IMR-90 (cell line): ENCODE measurements around the gene SLC6A7. TPM values are rescaled to one million over a fixed set of nuclear protein-coding genes. Genes with fewer than 3 reads are reported as not detected.
A peak's percentile ranks its signal among the peaks of the same experiment; 100 is the strongest.

Experiments used
- ATAC-seq: fragments of 200-7000 bp; cut with Tn5 transposase; 2 replicates; pipeline ENCODE4 v1.9.1; 2020; ENCODE audit warnings: low read depth, mild to moderate bottlenecking, moderate library complexity
- BruUV-seq: library from RNA; stranded (reverse); fragments of 400-500 nt; replicated peaks from 2 replicates; lab custom pipeline; 2021; lab: Mats Ljungman, UMichigan
- CTCF ChIA-PET: fragments of 300-600 bp; formaldehyde crosslinking; extraction: SDS; loops from one replicate; lab custom pipeline; 2021; ENCODE audit warnings: antibody characterized with exemption; lab: Yijun Ruan, JAX
- POLR2A ChIA-PET: fragments of 300-600 bp; sonication (Branson Sonifier 250); formaldehyde crosslinking; loops from one replicate; lab custom pipeline; 2022; ENCODE audit warnings: antibody characterized with exemption; ENCODE audit not compliant: unreplicated experiment; lab: Charles Lee
- DNase-seq: peaks from one replicate; pipeline ENCODE4 v3.0.0; 2013
- H2AFZ ChIP-seq: replicated peaks from 2 replicates; pipeline ENCODE3; 2013; ENCODE audit warnings: low read length, mild to moderate bottlenecking; ENCODE audit not compliant: poor library complexity
- H2AK5ac ChIP-seq: 2 replicates; pipeline ENCODE4 v1.6.1; 2013; ENCODE audit warnings: low read depth, low read length, inconsistent platforms
- H2AK9ac ChIP-seq: replicated peaks from 2 replicates; pipeline ENCODE3; 2013; ENCODE audit warnings: mild to moderate bottlenecking, low read depth, low read length, moderate library complexity; ENCODE audit not compliant: poor library complexity
- H2BK120ac ChIP-seq: 2 replicates; pipeline ENCODE4 v1.6.1; 2013; ENCODE audit warnings: low read depth, low read length, inconsistent platforms
- H2BK15ac ChIP-seq: 3 replicates; pipeline ENCODE4 v1.6.1; 2013; ENCODE audit warnings: low read depth, low read length, inconsistent platforms
- H2BK20ac ChIP-seq: 2 replicates; pipeline ENCODE4 v1.6.1; 2013; ENCODE audit warnings: low read depth, mild to moderate bottlenecking, inconsistent platforms, low read length, moderate library complexity
- H2BK5ac ChIP-seq: 2 replicates; pipeline ENCODE4 v1.6.1; 2013; ENCODE audit warnings: mild to moderate bottlenecking, low read depth, low read length, inconsistent platforms; ENCODE audit not compliant: poor library complexity, severe bottlenecking
- H3K14ac ChIP-seq: replicated peaks from 2 replicates; pipeline ENCODE4 v1.6.1; 2013; ENCODE audit warnings: low read depth, low read length, inconsistent platforms
- H3K18ac ChIP-seq: 2 replicates; pipeline ENCODE4 v1.6.1; 2013; ENCODE audit warnings: low read depth, low read length, control low read depth
- H3K23ac ChIP-seq: 2 replicates; pipeline ENCODE4 v1.6.1; 2013; ENCODE audit warnings: low read depth, low read length, inconsistent platforms
- H3K27ac ChIP-seq: 2 replicates; pipeline ENCODE4 v1.5.1; 2013; ENCODE audit warnings: mild to moderate bottlenecking, control low read depth, low read length; ENCODE audit not compliant: insufficient read depth
- H3K27me3 ChIP-seq: 2 replicates; pipeline ENCODE4 v1.6.1; 2013; ENCODE audit warnings: low read length; ENCODE audit not compliant: control insufficient read depth, insufficient read depth
- H3K36me3 ChIP-seq: 2 replicates; pipeline ENCODE4 v1.6.1; 2013; ENCODE audit warnings: low read length, mixed read lengths; ENCODE audit not compliant: control insufficient read depth, insufficient read depth
- H3K4ac ChIP-seq: 2 replicates; pipeline ENCODE4 v1.6.1; 2013; ENCODE audit warnings: low read depth, low read length, inconsistent platforms
- H3K4me1 ChIP-seq: 2 replicates; pipeline ENCODE4 v1.6.1; 2013; ENCODE audit warnings: low read length, mixed read lengths; ENCODE audit not compliant: control insufficient read depth, insufficient read depth
- H3K4me2 ChIP-seq: 2 replicates; pipeline ENCODE4 v1.6.1; 2013; ENCODE audit warnings: low read depth, mild to moderate bottlenecking, control low read depth, low read length, moderate library complexity
- H3K4me3 ChIP-seq: 2 replicates; pipeline ENCODE4 v1.5.1; 2013; ENCODE audit warnings: low read depth, mild to moderate bottlenecking, control low read depth, low read length, moderate library complexity; ENCODE audit not compliant: insufficient read depth
- H3K56ac ChIP-seq: 2 replicates; pipeline ENCODE4 v1.6.1; 2013; ENCODE audit warnings: low read length, inconsistent platforms; ENCODE audit not compliant: insufficient read depth; ENCODE audit errors: extremely low read depth
- H3K79me1 ChIP-seq, 2 experiments: 2 replicates each; pipeline ENCODE4 v1.6.1; 2013; ENCODE audit warnings: low read length in 2 of 2, inconsistent platforms in 1 of 2, low read depth in 1 of 2
- H3K9ac ChIP-seq: 2 replicates; pipeline ENCODE4 v1.6.1; 2013; ENCODE audit warnings: low read depth, low read length, control low read depth
- H3K9me1 ChIP-seq: 2 replicates; pipeline ENCODE4 v1.6.1; 2013; ENCODE audit warnings: low read length, inconsistent platforms; ENCODE audit not compliant: insufficient read depth
- H3K9me3 ChIP-seq: 2 replicates; pipeline ENCODE4 v1.6.1; 2013; ENCODE audit warnings: low read length; ENCODE audit not compliant: control insufficient read depth, insufficient read depth
- H4K20me1 ChIP-seq: 2 replicates; pipeline ENCODE4 v1.6.1; 2013; ENCODE audit warnings: low read length, inconsistent platforms; ENCODE audit not compliant: insufficient read depth
- H4K5ac ChIP-seq: 2 replicates; pipeline ENCODE4 v1.6.1; 2013; ENCODE audit warnings: mild to moderate bottlenecking, low read depth, low read length, control low read depth
- H4K8ac ChIP-seq, 2 experiments: 2 replicates each; pipeline ENCODE4 v1.6.1; 2013; ENCODE audit warnings: low read depth in 2 of 2, low read length in 2 of 2, control low read depth in 1 of 2, inconsistent platforms in 1 of 2
- H4K91ac ChIP-seq: 2 replicates; pipeline ENCODE4 v1.6.1; 2013; ENCODE audit warnings: low read depth, low read length, inconsistent platforms; ENCODE audit not compliant: insufficient read depth
- CEBPB ChIP-seq: IDR thresholded peaks from 2 replicates; pipeline ENCODE4 v1.6.1; 2012; ENCODE audit warnings: low read depth, low read length, improper control_type of control experiment
- CTCF ChIP-seq: conservative IDR thresholded peaks from 2 replicates; pipeline ENCODE4 v1.5.1; 2012; ENCODE audit warnings: mild to moderate bottlenecking, low read depth, low read length, improper control_type of control experiment
- MXI1 ChIP-seq: IDR thresholded peaks from 2 replicates; pipeline ENCODE4 v1.6.1; 2012; ENCODE audit warnings: low read depth, mild to moderate bottlenecking, low read length, moderate library complexity, borderline replicate concordance
- RAD21 ChIP-seq: IDR thresholded peaks from 2 replicates; pipeline ENCODE4 v1.6.1; 2012; ENCODE audit warnings: low read length, improper control_type of control experiment
- WGBS, 2 experiments: methylation state at CpG; one replicate each; pipeline versions ENCODE4 v1.1.5 to v1.1.7; 2013; ENCODE audit warnings: missing lambda C conversion rate in 2 of 2; ENCODE audit not compliant: insufficient read length in 1 of 2; ENCODE audit errors: extremely low coverage in 2 of 2; 5-methylcytosine and 5-hydroxymethylcytosine counted together
- dilution Hi-C: fragments of 300-500 bp; cut with HindIII; formaldehyde crosslinking; loops from one replicate; pipeline ENCODE4 v1.14.3; 2018; ENCODE audit warnings: low sequenced_read_pairs; ENCODE audit not compliant: unreplicated experiment
- in situ Hi-C: fragments of 300-500 bp; cut with MboI; formaldehyde crosslinking; loops from 3 replicates; pipeline ENCODE4 v1.14.3; 2019; ENCODE audit warnings: low sequenced_read_pairs, inconsistent platforms, mixed read lengths
- intact Hi-C: fragments of 100-400 bp; cut with micrococcal nuclease; formaldehyde crosslinking; loops from 2 replicates; pipeline ENCODE4 v1.10.0; 2022
- polyA plus RNA-seq, 3 experiments: library from polyadenylated mRNA; depleted of rRNA; stranded (reverse); fragments of >200 nt; gene quantifications; 2 replicates each; pipeline ENCODE4 v1.2.3, GENCODE V29; 2012; ENCODE audit warnings: low replicate concordance in 1 of 3
- total RNA-seq: library from RNA; depleted of rRNA; stranded (reverse); fragments of >200 nt; gene quantifications from 2 replicates; pipeline ENCODE4 v1.2.3, GENCODE V29; 2012

Gene SLC6A7
- total and polyA plus RNA-seq, 2 of the 4 experiments (the other 2 are of a cell fraction), result under 0.01 TPM; not detected in 1

DNA sequence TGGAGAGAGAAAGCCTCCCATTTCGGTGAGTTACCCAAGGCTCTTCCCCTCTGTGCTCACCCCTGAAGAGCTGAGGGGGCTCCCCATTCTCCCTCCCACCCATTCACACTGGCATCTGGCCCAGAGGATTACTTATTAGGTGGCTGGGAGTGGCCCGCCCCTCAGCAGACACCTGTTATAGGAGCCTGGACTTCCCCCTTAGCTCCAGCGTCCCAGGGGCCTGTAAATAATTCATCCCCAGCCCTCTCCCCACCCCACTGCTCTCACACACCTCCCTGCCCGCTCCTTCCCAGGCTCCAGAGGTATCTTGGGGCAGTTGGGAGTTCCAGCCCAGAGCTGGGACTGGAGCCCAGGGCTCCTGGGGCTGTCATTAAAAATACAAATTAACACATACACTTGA lies 11.6 kb upstream of the SLC6A7 start:
- H3K9me3 ChIP-seq, result no peaks in the 10 kb centered on the region
- H3K27me3 ChIP-seq, result peaks cover 20% of the 10 kb centered on the region
- no TSS peak for BruUV-seq
- ATAC-seq (no peak), DNase-seq (no peak)
- CTCF ChIA-PET, result interaction anchor here (1.8 kb wide), 1 partner anchor 28 kb away, joined by 5 read pairs; no protein-coding TSS in a partner anchor
- no peak overlapping the region for H3K4me2 ChIP-seq
- H2BK15ac ChIP-seq, result no peak overlapping the region
- H2BK120ac ChIP-seq, result no peak overlapping the region
- no peak overlapping the region for H3K23ac ChIP-seq
- no peak overlapping the region; the same call in 1 of the 2 replicates for H2BK20ac ChIP-seq
- no peak overlapping the region for H3K9ac ChIP-seq
- no peak for TF ChIP-seq CTCF
- no peak for TF ChIP-seq CEBPB
- no peak for TF ChIP-seq RAD21
- TF ChIP-seq MXI1, result no peak
- H2AFZ ChIP-seq, result no peak overlapping the region
- no peak overlapping the region for H3K4me3 ChIP-seq
- no peaks in the 10 kb centered on the region for H3K79me1 ChIP-seq
- H4K8ac ChIP-seq, result no peak overlapping the region
- no peak overlapping the region for H3K56ac ChIP-seq
- POLR2A ChIA-PET, result no interaction called here
- no peaks in the 10 kb centered on the region; the same call in 1 of the 2 replicates for H4K20me1 ChIP-seq
- H2BK5ac ChIP-seq, result no peak overlapping the region
- no peak overlapping the region for H4K91ac ChIP-seq
- dilution Hi-C loops, result no loop called here
- no peak overlapping the region for H3K14ac ChIP-seq
- no peak overlapping the region for H2AK9ac ChIP-seq
- H3K4me1 ChIP-seq, result peaks cover 6% of the 10 kb centered on the region
- H3K4ac ChIP-seq, result no peak overlapping the region
- in situ Hi-C loops, result no loop called here
- H3K18ac ChIP-seq, result no peak overlapping the region
- H4K5ac ChIP-seq, result no peak overlapping the region
- H3K9me1 ChIP-seq, result peaks cover 15% of the 10 kb centered on the region; the same call in 1 of the 2 replicates
- H2AK5ac ChIP-seq, result peak overlapping the region; percentile 23; the same call in 1 of the 2 replicates
- H3K27ac ChIP-seq, result no peak overlapping the region
- WGBS, 2 experiments, result no CpG with 5 or more reads among the region's 4 CpGs
- intact Hi-C loops, result no loop called here
- H3K36me3 ChIP-seq, result no peaks in the 10 kb centered on the region
